Neural cell (in vitro differentiated cells): ENCODE measurements around the gene ARMC12. TPM values are rescaled to one million over a fixed set of nuclear protein-coding genes. Genes with fewer than 3 reads are reported as not detected.

Experiments used
- H2AFZ ChIP-seq: fragments of 200-600, 300-800 bp; sonication (generic), shearing (Covaris generic); 2 replicates; pipeline ENCODE4 v1.6.0; 2014; ENCODE audit warnings: low read depth, mild to moderate bottlenecking, antibody characterized with exemption, low read length, moderate library complexity
- H3F3A ChIP-seq: fragments of 200-600 bp; shearing (Covaris generic); 2 replicates; pipeline ENCODE4 v1.6.1; 2016; ENCODE audit warnings: mild to moderate bottlenecking, moderate library complexity, mixed read lengths, antibody characterized with exemption, low read length; ENCODE audit not compliant: insufficient read depth, poor library complexity, severe bottlenecking
- H3K27ac ChIP-seq: fragments of 200-600, 300-800 bp; sonication (generic), shearing (Covaris generic); 2 replicates; pipeline ENCODE4 v1.5.1; 2014; ENCODE audit warnings: mild to moderate bottlenecking, low read length, moderate library complexity
- H3K27me3 ChIP-seq: fragments of 300-800, 200-600 bp; sonication (generic), shearing (Covaris generic); 2 replicates; pipeline ENCODE4 v1.6.0; 2014; ENCODE audit warnings: mild to moderate bottlenecking, low read depth, low read length, moderate library complexity; ENCODE audit not compliant: insufficient read depth
- H3K36me3 ChIP-seq: fragments of 300-800, 200-600 bp; sonication (generic), shearing (Covaris generic); 2 replicates; pipeline ENCODE4 v1.5.1; 2014; ENCODE audit warnings: mild to moderate bottlenecking, antibody characterized with exemption, low read length, moderate library complexity; ENCODE audit not compliant: insufficient read depth
- H3K4me2 ChIP-seq: fragments of 300-800, 200-600 bp; sonication (generic), shearing (Covaris generic); 2 replicates; pipeline ENCODE4 v1.6.0; 2014; ENCODE audit warnings: mild to moderate bottlenecking, low read length
- H3K4me3 ChIP-seq: fragments of 300-800, 200-600 bp; sonication (generic), shearing (Covaris generic); 2 replicates; pipeline ENCODE4 v1.5.1; 2014; ENCODE audit warnings: mild to moderate bottlenecking, low read length, moderate library complexity
- H3K79me2 ChIP-seq: fragments of 200-600 bp; shearing (Covaris generic); replicated peaks from 2 replicates; pipeline ENCODE4 v1.6.0; 2014; ENCODE audit warnings: mild to moderate bottlenecking, low read length, moderate library complexity; ENCODE audit not compliant: insufficient read depth
- H3K9ac ChIP-seq: fragments of 300-800, 200-600 bp; sonication (generic), shearing (Covaris generic); 2 replicates; pipeline ENCODE4 v1.6.1; 2016; ENCODE audit warnings: mild to moderate bottlenecking, low read length, mixed read lengths
- H3K9me2 ChIP-seq: fragments of 200-600 bp; shearing (Covaris generic); 2 replicates; pipeline ENCODE4 v1.6.1; 2016; ENCODE audit warnings: mild to moderate bottlenecking, low read length, mixed read lengths; ENCODE audit not compliant: insufficient read depth
- H3K9me3 ChIP-seq: fragments of 200-600, 300-800 bp; sonication (generic), shearing (Covaris generic); 2 replicates; pipeline ENCODE4 v1.6.1; 2016; ENCODE audit warnings: mild to moderate bottlenecking, mixed run types, low read length, moderate library complexity, mixed read lengths
- H4K20me1 ChIP-seq: fragments of 200-600 bp; shearing (Covaris generic); 2 replicates; pipeline ENCODE4 v1.6.1; 2016; ENCODE audit warnings: mild to moderate bottlenecking, mixed run types; ENCODE audit not compliant: insufficient read depth
- EP300 ChIP-seq: fragments of 450-650 bp; conservative IDR thresholded peaks from 2 replicates; pipeline ENCODE4 v1.6.1; 2014; ENCODE audit warnings: antibody characterized with exemption, mild to moderate bottlenecking, moderate library complexity; ENCODE audit not compliant: poor library complexity, severe bottlenecking
- EZH2 ChIP-seq: fragments of 200-600, 300-800 bp; shearing (Covaris generic), sonication (generic); IDR thresholded peaks from 2 replicates; pipeline ENCODE4 v1.6.1; 2014; ENCODE audit warnings: antibody characterized with exemption, low read length, borderline replicate concordance, mild to moderate bottlenecking; ENCODE audit not compliant: insufficient read depth, poor library complexity, severe bottlenecking
- MXI1 ChIP-seq: fragments of 450-650 bp; conservative IDR thresholded peaks from 2 replicates; pipeline ENCODE4 v1.6.1; 2014; ENCODE audit warnings: antibody characterized with exemption, mild to moderate bottlenecking; ENCODE audit not compliant: poor library complexity, severe bottlenecking
- POLR2AphosphoS5 ChIP-seq: IDR thresholded peaks from 2 replicates; pipeline ENCODE4 v1.6.1; 2012
- RAD21 ChIP-seq: fragments of 450-650 bp; conservative IDR thresholded peaks from 2 replicates; pipeline ENCODE4 v1.6.1; 2014; ENCODE audit warnings: antibody characterized with exemption, mild to moderate bottlenecking, moderate library complexity
- SMC3 ChIP-seq: fragments of 450-650 bp; conservative IDR thresholded peaks from 2 replicates; pipeline ENCODE4 v1.6.1; 2014; ENCODE audit warnings: antibody characterized with exemption, mild to moderate bottlenecking, moderate library complexity; ENCODE audit not compliant: poor library complexity
- TAF1 ChIP-seq: IDR thresholded peaks from 2 replicates; pipeline ENCODE4 v1.6.1; 2012; ENCODE audit warnings: low read depth
- polyA plus RNA-seq: library from polyadenylated mRNA; depleted of rRNA; stranded (reverse); fragments of >200 nt; gene quantifications from 2 replicates; pipeline ENCODE4 v1.2.3, GENCODE V29; 2014
- TF ChIP-seq, protein P1 (sequence below): IDR thresholded peaks from 2 replicates; pipeline ENCODE4 v1.6.1; 2012; ENCODE audit warnings: borderline replicate concordance
- TF ChIP-seq, protein P2 (sequence below): fragments of 450-650 bp; IDR thresholded peaks from 2 replicates; pipeline ENCODE4 v1.5.1; 2014; ENCODE audit warnings: antibody characterized with exemption, mild to moderate bottlenecking, moderate library complexity; ENCODE audit not compliant: poor library complexity, severe bottlenecking

ARMC12 gene
- polyA plus RNA-seq, 1 donor from 2014 or later: 2.2 TPM

DNA sequence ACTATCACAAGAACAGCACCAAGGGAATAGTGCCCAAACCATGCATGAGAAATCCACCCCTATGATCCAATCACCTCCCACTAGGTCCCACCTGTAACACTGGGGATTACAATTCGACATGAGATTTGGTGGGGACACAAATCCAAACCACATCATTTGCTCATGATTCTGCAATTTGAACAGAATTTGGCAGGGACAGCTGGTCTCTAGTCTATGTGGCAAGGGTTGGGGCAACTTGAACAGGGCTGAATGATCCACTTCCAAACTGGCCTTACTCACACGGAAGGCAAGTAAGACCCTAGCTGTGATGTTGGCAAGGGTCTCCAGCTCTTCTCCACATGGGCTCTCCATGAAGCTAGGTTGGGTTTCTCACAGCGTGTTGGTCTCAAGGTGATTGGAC lies 38.0 kb upstream of the ARMC12 start:
- Histone ChIP-seq H3K4me3 (no peak overlapping the region), H3K36me3 (no peaks in the 10 kb centered on the region), H3K27me3 (no peaks in the 10 kb centered on the region), H3K4me2 (no peak overlapping the region), H3F3A (no peaks in the 10 kb centered on the region), H3K9me3 (no peaks in the 10 kb centered on the region), H3K79me2 (no peaks in the 10 kb centered on the region), H3K9ac (no peak overlapping the region), H3K9me2 (no peaks in the 10 kb centered on the region), H3K27ac (no peak overlapping the region), H2AFZ (no peak overlapping the region), H4K20me1 (no peaks in the 10 kb centered on the region)
- no peak for TF ChIP-seq POLR2AphosphoS5

DNA sequence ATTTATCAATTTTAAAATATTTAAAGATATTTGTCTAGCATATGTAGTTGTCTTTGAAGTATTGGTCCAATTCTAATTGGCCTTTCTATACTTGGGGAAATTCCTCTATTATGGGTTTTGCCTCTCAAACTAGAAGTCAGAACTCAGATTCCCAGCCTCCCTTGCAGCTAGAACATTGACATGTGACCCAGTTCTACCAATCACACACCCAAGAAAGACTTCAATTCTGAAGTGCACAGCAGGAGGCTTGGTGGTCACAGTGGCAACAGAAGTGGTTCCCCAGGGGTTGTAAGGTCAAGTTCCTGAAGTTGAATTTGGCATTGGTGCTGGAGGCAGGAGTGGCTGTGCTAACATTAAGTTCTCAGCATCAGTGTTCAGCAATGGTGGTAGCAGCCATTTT lies 33.3 kb upstream of the ARMC12 start:
- Histone ChIP-seq H3K79me2 (no peaks in the 10 kb centered on the region), H3K9me2 (no peaks in the 10 kb centered on the region), H3K27me3 (no peaks in the 10 kb centered on the region), H3K4me3 (no peak overlapping the region), H3K27ac (no peak overlapping the region), H3F3A (no peaks in the 10 kb centered on the region), H4K20me1 (no peaks in the 10 kb centered on the region), H3K4me2 (no peak overlapping the region), H2AFZ (no peak overlapping the region), H3K9ac (no peak overlapping the region), H3K9me3 (no peaks in the 10 kb centered on the region), H3K36me3 (no peaks in the 10 kb centered on the region)
- TF ChIP-seq, protein P1, sequence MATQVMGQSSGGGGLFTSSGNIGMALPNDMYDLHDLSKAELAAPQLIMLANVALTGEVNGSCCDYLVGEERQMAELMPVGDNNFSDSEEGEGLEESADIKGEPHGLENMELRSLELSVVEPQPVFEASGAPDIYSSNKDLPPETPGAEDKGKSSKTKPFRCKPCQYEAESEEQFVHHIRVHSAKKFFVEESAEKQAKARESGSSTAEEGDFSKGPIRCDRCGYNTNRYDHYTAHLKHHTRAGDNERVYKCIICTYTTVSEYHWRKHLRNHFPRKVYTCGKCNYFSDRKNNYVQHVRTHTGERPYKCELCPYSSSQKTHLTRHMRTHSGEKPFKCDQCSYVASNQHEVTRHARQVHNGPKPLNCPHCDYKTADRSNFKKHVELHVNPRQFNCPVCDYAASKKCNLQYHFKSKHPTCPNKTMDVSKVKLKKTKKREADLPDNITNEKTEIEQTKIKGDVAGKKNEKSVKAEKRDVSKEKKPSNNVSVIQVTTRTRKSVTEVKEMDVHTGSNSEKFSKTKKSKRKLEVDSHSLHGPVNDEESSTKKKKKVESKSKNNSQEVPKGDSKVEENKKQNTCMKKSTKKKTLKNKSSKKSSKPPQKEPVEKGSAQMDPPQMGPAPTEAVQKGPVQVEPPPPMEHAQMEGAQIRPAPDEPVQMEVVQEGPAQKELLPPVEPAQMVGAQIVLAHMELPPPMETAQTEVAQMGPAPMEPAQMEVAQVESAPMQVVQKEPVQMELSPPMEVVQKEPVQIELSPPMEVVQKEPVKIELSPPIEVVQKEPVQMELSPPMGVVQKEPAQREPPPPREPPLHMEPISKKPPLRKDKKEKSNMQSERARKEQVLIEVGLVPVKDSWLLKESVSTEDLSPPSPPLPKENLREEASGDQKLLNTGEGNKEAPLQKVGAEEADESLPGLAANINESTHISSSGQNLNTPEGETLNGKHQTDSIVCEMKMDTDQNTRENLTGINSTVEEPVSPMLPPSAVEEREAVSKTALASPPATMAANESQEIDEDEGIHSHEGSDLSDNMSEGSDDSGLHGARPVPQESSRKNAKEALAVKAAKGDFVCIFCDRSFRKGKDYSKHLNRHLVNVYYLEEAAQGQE: no peak

DNA sequence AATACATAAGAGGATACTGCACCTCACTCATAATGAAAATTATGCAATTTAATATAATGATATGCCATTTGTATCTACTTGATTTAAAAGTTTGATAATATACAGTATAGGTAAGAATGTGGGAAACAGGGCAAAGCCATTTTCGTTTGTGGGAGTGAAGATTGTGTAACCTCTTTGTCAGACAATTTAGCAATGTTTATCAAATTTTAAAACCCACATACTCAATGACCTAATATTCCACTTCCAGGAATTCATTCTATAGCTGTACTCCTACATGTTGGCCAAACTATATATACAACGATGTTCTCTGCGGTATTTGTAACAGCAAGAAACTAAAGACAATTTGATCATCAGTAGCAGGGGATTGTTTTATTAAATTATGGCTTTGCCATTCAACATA lies 30.4 kb upstream of the ARMC12 start:
- H3K9me3 ChIP-seq: no peaks in the 10 kb centered on the region
- no peak overlapping the region for H3K4me2 ChIP-seq
- H3K36me3 ChIP-seq: no peaks in the 10 kb centered on the region
- no peak overlapping the region for H3K27ac ChIP-seq
- H3K9ac ChIP-seq: no peak overlapping the region
- H2AFZ ChIP-seq: no peak overlapping the region
- H3K27me3 ChIP-seq: no peaks in the 10 kb centered on the region
- no peaks in the 10 kb centered on the region for H3F3A ChIP-seq
- H3K79me2 ChIP-seq: no peaks in the 10 kb centered on the region
- no peaks in the 10 kb centered on the region for H3K9me2 ChIP-seq
- TF ChIP-seq, protein P1: no peak
- TF ChIP-seq MXI1: no peak
- TF ChIP-seq POLR2AphosphoS5: no peak
- no peak for TF ChIP-seq SMC3
- no peak for TF ChIP-seq EZH2
- TF ChIP-seq, protein P2, sequence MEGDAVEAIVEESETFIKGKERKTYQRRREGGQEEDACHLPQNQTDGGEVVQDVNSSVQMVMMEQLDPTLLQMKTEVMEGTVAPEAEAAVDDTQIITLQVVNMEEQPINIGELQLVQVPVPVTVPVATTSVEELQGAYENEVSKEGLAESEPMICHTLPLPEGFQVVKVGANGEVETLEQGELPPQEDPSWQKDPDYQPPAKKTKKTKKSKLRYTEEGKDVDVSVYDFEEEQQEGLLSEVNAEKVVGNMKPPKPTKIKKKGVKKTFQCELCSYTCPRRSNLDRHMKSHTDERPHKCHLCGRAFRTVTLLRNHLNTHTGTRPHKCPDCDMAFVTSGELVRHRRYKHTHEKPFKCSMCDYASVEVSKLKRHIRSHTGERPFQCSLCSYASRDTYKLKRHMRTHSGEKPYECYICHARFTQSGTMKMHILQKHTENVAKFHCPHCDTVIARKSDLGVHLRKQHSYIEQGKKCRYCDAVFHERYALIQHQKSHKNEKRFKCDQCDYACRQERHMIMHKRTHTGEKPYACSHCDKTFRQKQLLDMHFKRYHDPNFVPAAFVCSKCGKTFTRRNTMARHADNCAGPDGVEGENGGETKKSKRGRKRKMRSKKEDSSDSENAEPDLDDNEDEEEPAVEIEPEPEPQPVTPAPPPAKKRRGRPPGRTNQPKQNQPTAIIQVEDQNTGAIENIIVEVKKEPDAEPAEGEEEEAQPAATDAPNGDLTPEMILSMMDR: no peak
- no peak for TF ChIP-seq RAD21
- no peak for TF ChIP-seq EP300
- no peak for TF ChIP-seq TAF1
- no peak overlapping the region for H3K4me3 ChIP-seq
- no peaks in the 10 kb centered on the region for H4K20me1 ChIP-seq
